Body of pancreas (tissue), 4 donors: Measurements from ENCODE around the gene USP2.
"Not testable (repeated sequence)": the region's sequence is repeated elsewhere in the genome, so short reads cannot be mapped to it uniquely, and the experiment has no call there.

Experiments used
- CTCF ChIP-seq, 7 experiments: fragments of 450-650 bp in 4 of 7; fragments of 200-600 bp in 3 of 7; sonication (generic) in 3 of 7; IDR thresholded peaks; one replicate each; pipeline ENCODE4 v1.5.1; 2016 to 2019; ENCODE audit warnings: antibody characterized with exemption in 7 of 7
- POLR2A ChIP-seq, 3 donors: fragments of 450-650 bp; IDR thresholded peaks; one replicate each; pipeline ENCODE4 v1.6.1; 2016; ENCODE audit warnings: antibody characterized with exemption in 3 of 3, mild to moderate bottlenecking in 2 of 3

DNA sequence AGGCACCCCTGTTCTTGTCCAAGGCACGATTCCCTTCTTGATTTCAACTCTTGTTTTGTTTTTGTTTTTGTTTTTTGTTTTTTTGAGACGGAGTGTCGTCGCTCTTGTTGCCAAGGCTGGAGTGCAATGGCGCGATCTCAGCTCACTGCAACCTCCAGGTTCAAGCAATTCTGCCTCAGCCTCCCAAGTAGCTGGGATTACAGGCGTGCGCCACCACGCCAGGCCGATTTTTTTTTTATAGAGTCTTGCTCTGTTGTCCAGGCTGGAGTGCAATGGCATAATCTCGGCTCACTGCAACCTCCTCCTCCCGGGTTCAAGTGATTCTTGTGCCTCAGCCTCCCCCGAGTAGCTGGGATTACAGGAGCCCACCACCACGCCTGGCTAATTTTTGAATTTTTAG is 1.0 kb upstream of the USP2 start:
- not testable (repeated sequence) for TF ChIP-seq POLR2A, CTCF (IDR thresholded peaks at IDR 0.05)
